Mesenchymal stem cell (in vitro differentiated cells and primary cell): ENCODE measurements around the gene ATP11C.
"Not testable (repeated sequence)": the region's sequence is repeated elsewhere in the genome, so short reads cannot be mapped to it uniquely, and the experiment has no call there.

Experiments
- DNase-seq: peaks from one replicate; pipeline ENCODE4 v3.0.0-alpha.2; 2013
- H2AFZ ChIP-seq: one replicate; pipeline ENCODE4 v1.6.1; 2013; ENCODE audit warnings: low read depth, mild to moderate bottlenecking, control low read depth, inconsistent platforms, low read length, moderate library complexity
- H2AK5ac ChIP-seq: 2 replicates; pipeline ENCODE4 v1.6.1; 2013; ENCODE audit warnings: low read length, moderate library complexity, mild to moderate bottlenecking, inconsistent platforms; ENCODE audit not compliant: severe bottlenecking
- H2BK120ac ChIP-seq: one replicate; pipeline ENCODE4 v1.6.1; 2013; ENCODE audit warnings: low read depth, mild to moderate bottlenecking, inconsistent platforms, low read length, moderate library complexity
- H2BK12ac ChIP-seq, 2 experiments: one replicate each; pipeline ENCODE4 v1.6.1; 2013; ENCODE audit warnings: inconsistent platforms in 2 of 2, low read length in 2 of 2, mild to moderate bottlenecking in 2 of 2, moderate library complexity in 2 of 2, control low read depth in 1 of 2
- H2BK15ac ChIP-seq: one replicate; pipeline ENCODE4 v1.6.1; 2013; ENCODE audit warnings: mild to moderate bottlenecking, low read depth, inconsistent platforms; ENCODE audit not compliant: poor library complexity, severe bottlenecking
- H2BK5ac ChIP-seq: 2 replicates; pipeline ENCODE4 v1.6.1; 2013; ENCODE audit warnings: low read depth, mild to moderate bottlenecking, low read length, control low read depth, inconsistent platforms; ENCODE audit not compliant: poor library complexity, severe bottlenecking
- H3K14ac ChIP-seq, 2 experiments: one replicate each; pipeline ENCODE4 v1.6.1; 2013; ENCODE audit warnings: inconsistent platforms in 2 of 2, low read length in 2 of 2, control low read depth in 1 of 2, mild to moderate bottlenecking in 1 of 2, moderate library complexity in 1 of 2
- H3K18ac ChIP-seq, 2 experiments: one replicate each; pipeline ENCODE4 v1.6.1; 2013; ENCODE audit warnings: inconsistent platforms in 2 of 2, low read length in 2 of 2, control low read depth in 1 of 2, low read depth in 1 of 2, mild to moderate bottlenecking in 1 of 2
- H3K23ac ChIP-seq, 2 experiments: one replicate each; pipeline ENCODE4 v1.6.1; 2013; ENCODE audit warnings: inconsistent platforms in 2 of 2, low read length in 2 of 2, mild to moderate bottlenecking in 2 of 2, moderate library complexity in 2 of 2, control low read depth in 1 of 2
- H3K27ac ChIP-seq: 2 replicates; pipeline ENCODE4 v1.5.1; 2013; ENCODE audit warnings: mild to moderate bottlenecking, moderate library complexity, low read length, control low read depth, inconsistent platforms; ENCODE audit not compliant: poor library complexity, severe bottlenecking
- H3K27me3 ChIP-seq, 2 experiments: 2 replicates each; pipeline versions ENCODE4 v1.6.1 to v1.7.0; 2013; ENCODE audit warnings: low read length in 2 of 2, mild to moderate bottlenecking in 2 of 2, moderate library complexity in 2 of 2, control low read depth in 1 of 2, inconsistent platforms in 1 of 2; ENCODE audit not compliant: control insufficient read depth in 1 of 2, insufficient read depth in 1 of 2
- H3K36me3 ChIP-seq, 2 experiments: 2 replicates each; pipeline versions ENCODE4 v1.6.1 to v1.7.0; 2013; ENCODE audit warnings: low read length in 2 of 2, control low read depth in 1 of 2, inconsistent platforms in 1 of 2, low read depth in 1 of 2, mild to moderate bottlenecking in 1 of 2; ENCODE audit not compliant: insufficient read depth in 2 of 2, control insufficient read depth in 1 of 2
- H3K4ac ChIP-seq, 2 experiments: one replicate each; pipeline ENCODE4 v1.6.1; 2013; ENCODE audit warnings: inconsistent platforms in 2 of 2, low read length in 2 of 2, mild to moderate bottlenecking in 2 of 2, moderate library complexity in 2 of 2, control low read depth in 1 of 2, low read depth in 1 of 2
- H3K4me1 ChIP-seq: 2 replicates; pipeline ENCODE4 v1.6.1; 2013; ENCODE audit warnings: low read depth, low read length, control low read depth; ENCODE audit not compliant: control insufficient read depth, insufficient read depth
- H3K4me2 ChIP-seq: 2 replicates; pipeline ENCODE4 v1.6.1; 2013; ENCODE audit warnings: low read length, mild to moderate bottlenecking, inconsistent platforms; ENCODE audit not compliant: poor library complexity, severe bottlenecking
- H3K4me3 ChIP-seq, 2 experiments: 2 replicates each; pipeline versions ENCODE4 v1.5.1 to v1.7.0; 2013; ENCODE audit warnings: low read length in 2 of 2, mild to moderate bottlenecking in 2 of 2, control low read depth in 1 of 2, low read depth in 1 of 2; ENCODE audit not compliant: insufficient read depth in 1 of 2
- H3K79me1 ChIP-seq: replicated peaks from 2 replicates; pipeline ENCODE4 v1.6.1; 2013; ENCODE audit warnings: mild to moderate bottlenecking, control low read depth, low read length, inconsistent platforms; ENCODE audit not compliant: poor library complexity, severe bottlenecking
- H3K9ac ChIP-seq: 2 replicates; pipeline ENCODE4 v1.7.0; 2013; ENCODE audit warnings: mild to moderate bottlenecking, low read length, moderate library complexity
- H3K9me3 ChIP-seq: 2 replicates; pipeline ENCODE4 v1.7.0; 2013; ENCODE audit warnings: mild to moderate bottlenecking, low read length; ENCODE audit not compliant: control insufficient read depth
- H4K8ac ChIP-seq: one replicate; pipeline ENCODE4 v1.6.1; 2013; ENCODE audit warnings: inconsistent platforms, mild to moderate bottlenecking, low read length, moderate library complexity
- H4K91ac ChIP-seq: one replicate; pipeline ENCODE4 v1.6.1; 2013; ENCODE audit warnings: mild to moderate bottlenecking, low read length, inconsistent platforms
- WGBS: methylation state at CpG from one replicate; pipeline ENCODE4 v1.1.7; 2013; ENCODE audit warnings: mixed read lengths; 5-methylcytosine and 5-hydroxymethylcytosine counted together

Gene ATP11C

GRCh38 chrX:139691843-139692505 lies 240.9 kb downstream of the ATP11C start:
- H4K8ac ChIP-seq = no peak overlapping the region
- no peak overlapping the region for H3K27ac ChIP-seq
- no peak overlapping the region for H2AFZ ChIP-seq
- H2BK15ac ChIP-seq = no peak overlapping the region
- H3K27me3 ChIP-seq = peaks cover 0 to 21% of the 10 kb centered on the region in 2 experiments
- H2BK5ac ChIP-seq = no peak overlapping the region
- H2BK120ac ChIP-seq = no peak overlapping the region
- peaks cover 2% of the 10 kb centered on the region for H3K4me1 ChIP-seq
- peak overlapping the region; percentile 55 to 72 for H3K4me3 ChIP-seq
- no peaks in the 10 kb centered on the region for H3K9me3 ChIP-seq
- no peak overlapping the region for H3K4ac ChIP-seq
- DNase-seq = no peak
- no peak overlapping the region for H2AK5ac ChIP-seq
- peak overlapping the region; percentile 88 for H3K4me2 ChIP-seq
- 5% methylated on average over 21 of the region's 52 CpGs for WGBS
- H3K18ac ChIP-seq = no peak overlapping the region
- H3K9ac ChIP-seq = no peak overlapping the region
- no peak overlapping the region for H3K23ac ChIP-seq
- no peak overlapping the region for H2BK12ac ChIP-seq
- no peak overlapping the region for H4K91ac ChIP-seq
- no peaks in the 10 kb centered on the region for H3K79me1 ChIP-seq
- no peaks in the 10 kb centered on the region for H3K36me3 ChIP-seq
- no peak overlapping the region for H3K14ac ChIP-seq

- WGBS = 2% methylated on average over 5 of the region's 23 CpGs
These were observed 241.4 kb downstream of the ATP11C start for GRCh38 chrX:139691493-139691842.

GRCh38 chrX:139685175-139685574 lies 247.7 kb downstream of the ATP11C start:
- not testable (repeated sequence) for H4K91ac ChIP-seq

More at GRCh38 chrX:139691493-139691842, 241.4 kb downstream of the ATP11C start:
- peaks cover 2% of the 10 kb centered on the region for H3K4me1 ChIP-seq
- peaks cover 0 to 21% of the 10 kb centered on the region in 2 experiments for H3K27me3 ChIP-seq
- H4K91ac ChIP-seq = no peak overlapping the region
- H2BK120ac ChIP-seq = no peak overlapping the region
- no peak overlapping the region for H2BK5ac ChIP-seq
- H3K4ac ChIP-seq = no peak overlapping the region
- H2BK15ac ChIP-seq = no peak overlapping the region
- no peak overlapping the region for H3K9ac ChIP-seq
- no peaks in the 10 kb centered on the region for H3K36me3 ChIP-seq
- peak overlapping the region; percentile 88 for H3K4me2 ChIP-seq
- no peaks in the 10 kb centered on the region for H3K79me1 ChIP-seq
- H4K8ac ChIP-seq = no peak overlapping the region
- no peak overlapping the region for H2AK5ac ChIP-seq
- H3K27ac ChIP-seq = no peak overlapping the region
- no peak overlapping the region for H2BK12ac ChIP-seq
- no peak overlapping the region for H3K18ac ChIP-seq
- H3K4me3 ChIP-seq = peak overlapping the region; percentile 36 to 72
- H3K9me3 ChIP-seq = no peaks in the 10 kb centered on the region
- H3K23ac ChIP-seq = no peak overlapping the region
- no peak for DNase-seq
- no peak overlapping the region for H2AFZ ChIP-seq
- H3K14ac ChIP-seq = no peak overlapping the region

DNA sequence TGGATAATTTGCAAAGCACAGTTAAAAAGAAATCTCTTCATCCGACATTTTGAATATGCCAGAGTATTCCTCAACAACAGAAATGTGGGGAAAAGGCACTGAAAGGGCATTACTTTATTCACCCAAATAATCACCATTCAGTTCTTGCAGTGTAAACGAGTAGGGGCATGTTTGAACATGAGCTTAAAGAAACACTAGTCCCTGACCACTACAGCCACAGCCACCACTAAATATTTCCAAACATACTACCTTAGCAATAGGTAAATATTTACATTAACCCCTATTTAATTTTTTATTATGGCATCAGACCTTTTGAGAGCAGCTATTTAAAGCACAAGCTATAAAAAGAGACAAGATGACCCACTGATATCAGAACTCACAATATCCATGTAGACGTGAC lies 252.5 kb downstream of the ATP11C start:
- H2BK120ac ChIP-seq = no peak overlapping the region
- WGBS = 45% methylated on average over 1 of the region's 3 CpGs
- H2BK15ac ChIP-seq = no peak overlapping the region
- H3K23ac ChIP-seq = no peak overlapping the region
- no peaks in the 10 kb centered on the region for H3K79me1 ChIP-seq
- H3K27ac ChIP-seq = no peak overlapping the region
- no peak overlapping the region for H3K4me3 ChIP-seq
- H4K91ac ChIP-seq = no peak overlapping the region
- no peak overlapping the region for H3K4ac ChIP-seq
- peaks cover 2% of the 10 kb centered on the region for H3K9me3 ChIP-seq
- no peak overlapping the region for H2AFZ ChIP-seq
- no peak overlapping the region for H4K8ac ChIP-seq
- no peak overlapping the region for H3K4me2 ChIP-seq
- no peak overlapping the region for H2BK5ac ChIP-seq
- no peak overlapping the region for H2BK12ac ChIP-seq
- H3K9ac ChIP-seq = no peak overlapping the region
- H3K27me3 ChIP-seq = no peaks in the 10 kb centered on the region
- no peaks in the 10 kb centered on the region for H3K36me3 ChIP-seq
- no peaks in the 10 kb centered on the region for H3K4me1 ChIP-seq
- H2AK5ac ChIP-seq = no peak overlapping the region
- no peak for DNase-seq
- H3K14ac ChIP-seq = no peak overlapping the region
- no peak overlapping the region for H3K18ac ChIP-seq

More at GRCh38 chrX:139685175-139685574, 247.7 kb downstream of the ATP11C start:
- H3K27me3 ChIP-seq, H3K4me1 ChIP-seq, H2BK15ac ChIP-seq, DNase-seq, H3K27ac ChIP-seq, H2AK5ac ChIP-seq, H3K79me1 ChIP-seq, H2BK5ac ChIP-seq, H3K9me3 ChIP-seq, H2AFZ ChIP-seq, H3K9ac ChIP-seq, H3K4me2 ChIP-seq, H3K4me3 ChIP-seq, H2BK120ac ChIP-seq, H2BK12ac ChIP-seq, H3K36me3 ChIP-seq, H3K18ac ChIP-seq, H4K8ac ChIP-seq, H3K23ac ChIP-seq, H3K14ac ChIP-seq, H3K4ac ChIP-seq: not testable (repeated sequence)
- WGBS = 79% methylated on average over 5 of the region's 7 CpGs
